A673 (cell line): ENCODE results near the gene LINGO1. TPM values are rescaled to one million over a fixed set of nuclear protein-coding genes. Genes with fewer than 3 reads are reported as not detected.

Source experiments
- BruUV-seq: library from RNA; stranded (reverse); fragments of 400-500 nt; replicated peaks from 2 replicates; lab custom pipeline; 2021; lab: Mats Ljungman, UMichigan
- CTCF ChIA-PET: fragments of 300-600 bp; sonication (Branson Sonifier 250); formaldehyde crosslinking; loops from one replicate; lab custom pipeline; 2022; ENCODE audit warnings: antibody characterized with exemption; lab: Charles Lee
- POLR2A ChIA-PET: fragments of 300-600 bp; sonication (Branson Sonifier 250); formaldehyde crosslinking; loops from one replicate; lab custom pipeline; 2022; ENCODE audit warnings: antibody characterized with exemption; ENCODE audit not compliant: low non-redundant PET; lab: Charles Lee
- DNase-seq: peaks from one replicate; pipeline ENCODE4 v3.0.0-alpha.2; 2015; ENCODE audit warnings: low spot score
- H3K27ac ChIP-seq: fragments of 200-600 bp; sonication (generic); 2 replicates; pipeline ENCODE4 v1.5.1; 2016; ENCODE audit warnings: mixed run types, low read depth, mild to moderate bottlenecking, mixed read lengths, antibody characterized with exemption, low read length; ENCODE audit not compliant: poor library complexity, severe bottlenecking
- H3K27me3 ChIP-seq: fragments of 200-600 bp; sonication (generic); replicated peaks from 2 replicates; pipeline ENCODE4 v1.6.1; 2017; ENCODE audit warnings: mixed run types, low read depth, mild to moderate bottlenecking, mixed read lengths, antibody characterized with exemption, low read length; ENCODE audit not compliant: insufficient read depth, poor library complexity
- H3K36me3 ChIP-seq: fragments of 200-600 bp; sonication (generic); 2 replicates; pipeline ENCODE4 v1.6.1; 2016; ENCODE audit warnings: mixed run types, mild to moderate bottlenecking, mixed read lengths, antibody characterized with exemption, low read length; ENCODE audit not compliant: insufficient read depth, poor library complexity, severe bottlenecking
- H3K4me1 ChIP-seq: fragments of 200-600 bp; sonication (generic); 2 replicates; pipeline ENCODE4 v1.6.1; 2017; ENCODE audit warnings: mixed run types, mild to moderate bottlenecking, mixed read lengths, antibody characterized with exemption, low read length; ENCODE audit not compliant: insufficient read depth, poor library complexity, severe bottlenecking
- H3K4me3 ChIP-seq: fragments of 200-600 bp; sonication (generic); 2 replicates; pipeline ENCODE4 v1.5.1; 2016; ENCODE audit warnings: low read depth, mixed run types, mild to moderate bottlenecking, mixed read lengths, low read length; ENCODE audit not compliant: poor library complexity, severe bottlenecking
- H3K9me3 ChIP-seq: fragments of 200-600 bp; sonication (generic); 2 replicates; pipeline ENCODE4 v1.6.1; 2016; ENCODE audit warnings: mixed run types, low read depth, mild to moderate bottlenecking, mixed read lengths, antibody characterized with exemption, low read length; ENCODE audit not compliant: poor library complexity, severe bottlenecking
- EZH2 ChIP-seq: fragments of 200-600 bp; sonication (generic); IDR thresholded peaks from 2 replicates; pipeline ENCODE4 v1.6.1; 2017; ENCODE audit warnings: borderline replicate concordance, low read depth, mild to moderate bottlenecking, mixed read lengths, antibody characterized with exemption, low read length; ENCODE audit not compliant: poor library complexity, severe bottlenecking
- intact Hi-C: fragments of 100-400 bp; cut with micrococcal nuclease; formaldehyde crosslinking; loops from one replicate; pipeline ENCODE4 v1.10.0; 2022; ENCODE audit not compliant: unreplicated experiment
- total RNA-seq: library from RNA; stranded (reverse); gene quantifications from 2 replicates; pipeline ENCODE4 v1.2.3, GENCODE V29; 2021
- TF ChIP-seq, protein P1 (sequence below): fragments of 300-800, 200-600 bp; sonication (generic); conservative IDR thresholded peaks from 2 replicates; pipeline ENCODE4 v1.5.1; 2017; ENCODE audit warnings: low read depth, mild to moderate bottlenecking, antibody characterized with exemption, low read length, moderate library complexity, mixed read lengths

LINGO1 gene
- total RNA-seq, 1 experiment from 2014 or later: 93.7 TPM

DNA sequence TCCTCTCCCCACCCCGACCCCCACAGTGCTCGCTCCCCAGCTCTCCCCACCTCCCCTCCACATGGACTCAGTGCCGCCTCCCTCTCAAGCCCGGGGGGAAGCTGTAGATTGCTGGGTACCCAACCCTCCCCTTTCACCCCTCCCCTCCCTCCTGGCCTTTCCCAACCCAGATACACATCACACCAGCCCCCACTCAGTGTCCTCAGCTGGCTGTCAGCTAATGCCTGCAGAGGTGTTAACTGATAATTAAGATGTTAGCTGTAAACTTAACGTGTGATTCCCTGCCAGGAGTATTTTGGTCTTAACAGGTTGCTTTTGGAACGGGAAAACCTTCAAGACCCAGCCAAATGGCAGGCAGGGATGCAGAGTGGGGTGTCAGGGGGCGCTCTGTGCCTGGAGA is 39.4 kb upstream of the LINGO1 start:
- H3K27me3 ChIP-seq: no peaks in the 10 kb centered on the region
- TF ChIP-seq, protein P1, sequence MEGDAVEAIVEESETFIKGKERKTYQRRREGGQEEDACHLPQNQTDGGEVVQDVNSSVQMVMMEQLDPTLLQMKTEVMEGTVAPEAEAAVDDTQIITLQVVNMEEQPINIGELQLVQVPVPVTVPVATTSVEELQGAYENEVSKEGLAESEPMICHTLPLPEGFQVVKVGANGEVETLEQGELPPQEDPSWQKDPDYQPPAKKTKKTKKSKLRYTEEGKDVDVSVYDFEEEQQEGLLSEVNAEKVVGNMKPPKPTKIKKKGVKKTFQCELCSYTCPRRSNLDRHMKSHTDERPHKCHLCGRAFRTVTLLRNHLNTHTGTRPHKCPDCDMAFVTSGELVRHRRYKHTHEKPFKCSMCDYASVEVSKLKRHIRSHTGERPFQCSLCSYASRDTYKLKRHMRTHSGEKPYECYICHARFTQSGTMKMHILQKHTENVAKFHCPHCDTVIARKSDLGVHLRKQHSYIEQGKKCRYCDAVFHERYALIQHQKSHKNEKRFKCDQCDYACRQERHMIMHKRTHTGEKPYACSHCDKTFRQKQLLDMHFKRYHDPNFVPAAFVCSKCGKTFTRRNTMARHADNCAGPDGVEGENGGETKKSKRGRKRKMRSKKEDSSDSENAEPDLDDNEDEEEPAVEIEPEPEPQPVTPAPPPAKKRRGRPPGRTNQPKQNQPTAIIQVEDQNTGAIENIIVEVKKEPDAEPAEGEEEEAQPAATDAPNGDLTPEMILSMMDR: no peak
- BruUV-seq: no TSS peak
- H3K27ac ChIP-seq: no peak overlapping the region
- intact Hi-C loops: no loop called here
- CTCF ChIA-PET: no interaction called here
- POLR2A ChIA-PET: no interaction called here
- DNase-seq: no peak
- H3K9me3 ChIP-seq: no peaks in the 10 kb centered on the region
- H3K4me1 ChIP-seq: no peaks in the 10 kb centered on the region
- no peaks in the 10 kb centered on the region for H3K36me3 ChIP-seq
- H3K4me3 ChIP-seq: no peak overlapping the region

DNA sequence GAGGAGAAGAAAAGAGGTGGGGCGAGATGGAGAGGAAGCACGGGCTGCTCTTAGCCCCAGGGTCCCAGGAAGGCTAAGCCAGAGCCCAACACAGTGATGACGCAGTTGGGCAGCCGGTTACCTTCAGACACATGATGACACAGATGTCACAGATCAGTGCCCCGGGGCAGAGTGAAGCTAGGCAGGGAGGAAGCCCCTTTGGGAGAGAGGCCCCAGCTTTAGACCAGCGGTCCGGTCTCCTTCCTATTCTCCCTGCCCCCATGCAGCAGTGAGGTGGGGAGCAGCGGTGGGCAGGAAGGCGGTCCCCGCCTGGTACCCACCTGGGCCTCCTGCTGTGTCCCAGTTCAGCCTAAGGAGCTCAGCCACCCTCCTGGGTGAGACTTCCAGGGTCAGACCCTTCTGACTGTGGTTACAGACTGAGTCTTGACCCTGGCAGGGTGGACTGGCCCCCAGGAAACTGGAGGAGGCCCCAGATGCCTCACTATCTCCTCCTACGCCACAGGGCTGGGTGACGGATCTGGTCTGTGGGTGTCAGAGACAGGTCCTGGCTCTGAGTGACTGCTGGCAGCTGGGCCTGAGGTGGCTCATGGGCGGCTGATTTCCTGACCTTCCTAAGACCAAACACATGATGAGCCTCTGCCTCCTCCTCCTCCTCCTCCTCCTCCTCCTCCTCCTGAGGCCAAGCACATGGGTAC is 38.8 kb upstream of the LINGO1 start:
- Histone ChIP-seq H3K27me3 (no peaks in the 10 kb centered on the region), H3K4me1 (no peaks in the 10 kb centered on the region), H3K36me3 (no peaks in the 10 kb centered on the region), H3K9me3 (no peaks in the 10 kb centered on the region), H3K4me3 (no peak overlapping the region), H3K27ac (no peak overlapping the region)
- CTCF ChIA-PET: no interaction called here
- no peak for TF ChIP-seq EZH2
- TF ChIP-seq, protein P1: no peak
- POLR2A ChIA-PET: no interaction called here
- DNase-seq: no peak
- intact Hi-C loops: no loop called here
- BruUV-seq: no TSS peak

DNA sequence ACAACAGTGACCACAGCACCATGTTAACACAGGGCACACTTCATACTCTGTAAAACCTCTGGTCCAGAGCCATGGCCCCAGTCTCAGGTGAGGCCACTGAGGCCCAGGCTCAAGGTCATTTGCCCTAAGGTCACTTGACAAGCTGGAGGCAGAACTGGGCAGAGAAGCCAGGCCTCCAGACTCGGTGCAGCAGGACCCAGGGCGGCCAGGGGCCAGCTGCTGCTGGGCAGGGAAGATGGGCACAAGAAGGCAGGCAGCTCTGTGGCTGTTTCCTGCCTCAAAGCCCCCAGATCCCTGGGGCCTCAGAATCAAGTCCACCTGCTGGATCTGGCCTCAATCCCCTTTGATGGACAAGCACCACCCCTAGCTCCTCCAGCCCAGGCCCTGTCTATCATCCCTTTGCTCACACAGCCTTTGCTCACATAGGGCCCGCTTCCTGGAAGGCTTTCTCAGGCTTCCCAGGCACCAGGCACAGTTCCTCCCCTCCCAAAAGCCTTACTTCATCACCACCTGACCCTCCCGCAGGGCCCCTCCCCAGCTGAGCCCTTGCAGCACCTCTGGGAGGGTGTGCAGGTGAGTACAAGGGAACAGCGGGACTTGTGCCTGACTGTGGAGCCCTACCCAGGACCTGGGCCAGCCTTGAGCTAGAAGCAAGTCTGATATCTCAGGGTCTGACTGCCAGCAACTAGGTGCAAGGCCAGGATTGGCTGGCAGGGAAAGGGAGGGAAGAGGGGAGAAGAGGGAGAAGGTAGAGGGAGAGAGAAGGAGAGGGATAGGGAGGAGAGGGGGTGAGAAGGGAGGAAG is 38.0 kb upstream of the LINGO1 start:
- H3K27ac ChIP-seq: no peak overlapping the region
- H3K27me3 ChIP-seq: no peaks in the 10 kb centered on the region
- TF ChIP-seq EZH2: no peak
- TF ChIP-seq, protein P1: no peak
- POLR2A ChIA-PET: no interaction called here
- H3K4me3 ChIP-seq: no peak overlapping the region
- DNase-seq: no peak
- BruUV-seq: no TSS peak
- CTCF ChIA-PET: no interaction called here
- H3K36me3 ChIP-seq: no peaks in the 10 kb centered on the region
- no peaks in the 10 kb centered on the region for H3K9me3 ChIP-seq
- H3K4me1 ChIP-seq: no peaks in the 10 kb centered on the region
- intact Hi-C loops: no loop called here
